WTC11 (cell line): ENCODE results near the gene ZNF324B.
"Not testable (repeated sequence)": the region's sequence is repeated elsewhere in the genome, so short reads cannot be mapped to it uniquely, and the experiment has no call there.

Experiments used
- IRF2 ChIP-seq: sonication (generic); formaldehyde crosslinking; IDR thresholded peaks from 2 replicates; pipeline ENCODE4 v1.8.0; 2022; ENCODE audit warnings: low read depth, missing genetic modification reagents, borderline replicate concordance
- NR2C2 ChIP-seq: sonication (generic); formaldehyde crosslinking; IDR thresholded peaks from 2 replicates; pipeline ENCODE4 v1.8.0; 2022; ENCODE audit warnings: mild to moderate bottlenecking, missing genetic modification reagents
- TF ChIP-seq, protein P1 (sequence below): sonication (generic); formaldehyde crosslinking; IDR thresholded peaks from 2 replicates; pipeline ENCODE4 v1.8.1; 2023; ENCODE audit warnings: mild to moderate bottlenecking, missing genetic modification reagents

- TF ChIP-seq IRF2; NR2C2 (CRISPR knock-in tag): not testable (repeated sequence)
- TF ChIP-seq, protein P1, sequence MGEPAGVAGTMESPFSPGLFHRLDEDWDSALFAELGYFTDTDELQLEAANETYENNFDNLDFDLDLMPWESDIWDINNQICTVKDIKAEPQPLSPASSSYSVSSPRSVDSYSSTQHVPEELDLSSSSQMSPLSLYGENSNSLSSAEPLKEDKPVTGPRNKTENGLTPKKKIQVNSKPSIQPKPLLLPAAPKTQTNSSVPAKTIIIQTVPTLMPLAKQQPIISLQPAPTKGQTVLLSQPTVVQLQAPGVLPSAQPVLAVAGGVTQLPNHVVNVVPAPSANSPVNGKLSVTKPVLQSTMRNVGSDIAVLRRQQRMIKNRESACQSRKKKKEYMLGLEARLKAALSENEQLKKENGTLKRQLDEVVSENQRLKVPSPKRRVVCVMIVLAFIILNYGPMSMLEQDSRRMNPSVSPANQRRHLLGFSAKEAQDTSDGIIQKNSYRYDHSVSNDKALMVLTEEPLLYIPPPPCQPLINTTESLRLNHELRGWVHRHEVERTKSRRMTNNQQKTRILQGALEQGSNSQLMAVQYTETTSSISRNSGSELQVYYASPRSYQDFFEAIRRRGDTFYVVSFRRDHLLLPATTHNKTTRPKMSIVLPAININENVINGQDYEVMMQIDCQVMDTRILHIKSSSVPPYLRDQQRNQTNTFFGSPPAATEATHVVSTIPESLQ (CRISPR knock-in tag), result not testable (repeated sequence)
Measured at GRCh38 chr19:58449980-58450379, 1.4 kb upstream of the ZNF324B start.
